Transverse colon (tissue), 4 donors: ENCODE measurements around the gene KLHL29. TPM values are rescaled to one million over a fixed set of nuclear protein-coding genes. Genes with fewer than 3 reads are reported as not detected.

Source experiments
- DNase-seq: peaks from one replicate; pipeline ENCODE4 v3.0.0-alpha.2; 2019
- H3K27ac ChIP-seq, 4 donors: fragments of 200-600 bp; sonication (generic); 2 replicates each; pipeline ENCODE4 v1.5.1; 2016 to 2018; ENCODE audit warnings: inconsistent platforms in 4 of 4
- H3K27me3 ChIP-seq: fragments of 200-600 bp; sonication (generic); 2 replicates; pipeline ENCODE4 v1.5.1; 2017; ENCODE audit warnings: inconsistent platforms
- H3K36me3 ChIP-seq, 4 donors: fragments of 200-600 bp; sonication (generic); 2 replicates each; pipeline ENCODE4 v1.5.1; 2017 to 2019; ENCODE audit warnings: inconsistent platforms in 4 of 4
- H3K4me1 ChIP-seq, 4 donors: fragments of 200-600 bp; sonication (generic); 2 replicates each; pipeline ENCODE4 v1.5.1; 2017 to 2020; ENCODE audit warnings: inconsistent platforms in 4 of 4
- H3K4me3 ChIP-seq, 4 donors: fragments of 200-600 bp; sonication (generic); 1 replicate in 1 of 4; 2 replicates in 3 of 4; pipeline versions ENCODE4 v1.5.1 to v1.6.1; 2017 to 2019; ENCODE audit warnings: inconsistent platforms in 4 of 4
- H3K9me3 ChIP-seq, 2 donors: fragments of 200-600 bp; sonication (generic); 2 replicates each; pipeline ENCODE4 v1.5.1; 2017 to 2019; ENCODE audit warnings: inconsistent platforms in 2 of 2
- EP300 ChIP-seq: sonication (generic); formaldehyde crosslinking; IDR thresholded peaks from one replicate; pipeline ENCODE4 v1.6.1; 2017; ENCODE audit warnings: antibody characterized with exemption, low read depth
- POLR2A ChIP-seq: fragments of 450-650 bp; IDR thresholded peaks from one replicate; pipeline ENCODE4 v1.6.1; 2016; ENCODE audit warnings: antibody characterized with exemption, mild to moderate bottlenecking, moderate library complexity
- POLR2AphosphoS5 ChIP-seq, 3 donors: sonication (generic); formaldehyde crosslinking; IDR thresholded peaks; one replicate each; pipeline ENCODE4 v1.6.1; 2016; ENCODE audit warnings: antibody characterized with exemption in 3 of 3
- WGBS, 2 donors: methylation state at CpG; one replicate each; pipeline ENCODE4 v1.1.5; 2018; ENCODE audit warnings: low coverage in 1 of 2; 5-methylcytosine and 5-hydroxymethylcytosine counted together
- in situ Hi-C, 4 donors: fragments of 200-750 bp; cut with MboI; loops; one replicate each; pipeline versions ENCODE4 v1.15.0 to v1.15.1; 2017; ENCODE audit warnings: low sequenced_read_pairs in 3 of 4, low pct_ligation_motif_present in 1 of 4, low pct_unique_long_range_greater_than_20kb in 1 of 4
- intact Hi-C: fragments of 100-400 bp; cut with DNase I; formaldehyde crosslinking; loops from one replicate; pipeline ENCODE4 v1.15.1; 2023; ENCODE audit warnings: low total_unique reads
- total RNA-seq, 4 donors: library from RNA; depleted of rRNA; stranded (reverse); fragments of >200 nt; gene quantifications; one replicate each; pipeline ENCODE4 v1.1.0, GENCODE V29; 2016
- TF ChIP-seq, protein P1 (sequence below), 5 experiments: fragments of 200-600 bp in 3 of 5; fragments of 450-650 bp in 2 of 5; sonication (generic) in 3 of 5; IDR thresholded peaks; 1 replicate in 2 of 5; 2 replicates in 3 of 5; pipeline ENCODE4 v1.5.1; 2016 to 2017; ENCODE audit warnings: antibody characterized with exemption in 5 of 5, inconsistent platforms in 3 of 5, mild to moderate bottlenecking in 2 of 5, moderate library complexity in 1 of 5

Gene KLHL29
- total RNA-seq, 4 donors from 2014 or later: 3.3 to 16.5 (median 5.8) TPM

DNA sequence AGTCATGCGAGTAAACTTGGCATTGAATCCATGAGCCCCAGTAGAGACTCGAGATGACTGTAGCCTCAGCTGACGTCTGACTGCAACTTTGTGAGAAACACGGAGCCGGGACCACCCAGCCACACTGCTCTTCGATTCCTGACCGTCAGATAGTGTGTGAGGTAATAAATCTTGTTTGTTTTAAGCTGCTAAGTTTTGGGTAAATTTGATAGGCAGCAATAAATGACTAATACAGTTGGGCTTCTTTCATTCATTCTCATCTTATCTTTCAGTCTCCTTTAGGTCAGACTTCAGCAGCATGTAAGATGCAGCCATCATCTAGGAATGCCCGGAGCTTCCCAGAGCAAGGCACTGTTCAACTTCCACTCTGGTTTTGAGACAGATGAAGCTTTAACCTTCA is 8.0 kb upstream of the KLHL29 start:
- Histone ChIP-seq H3K36me3 (no peaks in the 10 kb centered on the region), H3K9me3 (no peaks in the 10 kb centered on the region), H3K27ac (no peak overlapping the region), H3K4me1 (peaks cover 0 to 9% (median 4%) of the 10 kb centered on the region in 4 donors), H3K4me3 (no peak overlapping the region), H3K27me3 (no peaks in the 10 kb centered on the region)
- in situ Hi-C loops (no loop called here), intact Hi-C loops (no loop called here)
- 86 to 100% methylated on average over 1 to 8 of the region's 8 CpGs for WGBS, 2 donors
- no peak for TF ChIP-seq POLR2AphosphoS5 (IDR thresholded peaks at IDR 0.05)
- TF ChIP-seq, protein P1, sequence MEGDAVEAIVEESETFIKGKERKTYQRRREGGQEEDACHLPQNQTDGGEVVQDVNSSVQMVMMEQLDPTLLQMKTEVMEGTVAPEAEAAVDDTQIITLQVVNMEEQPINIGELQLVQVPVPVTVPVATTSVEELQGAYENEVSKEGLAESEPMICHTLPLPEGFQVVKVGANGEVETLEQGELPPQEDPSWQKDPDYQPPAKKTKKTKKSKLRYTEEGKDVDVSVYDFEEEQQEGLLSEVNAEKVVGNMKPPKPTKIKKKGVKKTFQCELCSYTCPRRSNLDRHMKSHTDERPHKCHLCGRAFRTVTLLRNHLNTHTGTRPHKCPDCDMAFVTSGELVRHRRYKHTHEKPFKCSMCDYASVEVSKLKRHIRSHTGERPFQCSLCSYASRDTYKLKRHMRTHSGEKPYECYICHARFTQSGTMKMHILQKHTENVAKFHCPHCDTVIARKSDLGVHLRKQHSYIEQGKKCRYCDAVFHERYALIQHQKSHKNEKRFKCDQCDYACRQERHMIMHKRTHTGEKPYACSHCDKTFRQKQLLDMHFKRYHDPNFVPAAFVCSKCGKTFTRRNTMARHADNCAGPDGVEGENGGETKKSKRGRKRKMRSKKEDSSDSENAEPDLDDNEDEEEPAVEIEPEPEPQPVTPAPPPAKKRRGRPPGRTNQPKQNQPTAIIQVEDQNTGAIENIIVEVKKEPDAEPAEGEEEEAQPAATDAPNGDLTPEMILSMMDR (IDR thresholded peaks at IDR 0.05): no peak
- TF ChIP-seq EP300: no peak
- no peak for TF ChIP-seq POLR2A
- DNase-seq: no peak

GRCh38 chr2:23377771-23378170 is 7.2 kb upstream of the KLHL29 start:
- Histone ChIP-seq H3K4me3 (no peak overlapping the region), H3K4me1 (peaks cover 0 to 9% (median 4%) of the 10 kb centered on the region in 4 donors), H3K27me3 (no peaks in the 10 kb centered on the region), H3K9me3 (no peaks in the 10 kb centered on the region), H3K27ac (no peak overlapping the region), H3K36me3 (no peaks in the 10 kb centered on the region)
- 74 to 82% methylated on average over 3 to 4 of the region's 4 CpGs for WGBS, 2 donors
- intact Hi-C loops: no loop called here
- TF ChIP-seq POLR2AphosphoS5 (IDR thresholded peaks at IDR 0.05) (no peak), EP300 (no peak), POLR2A (no peak)
- TF ChIP-seq, protein P1 (IDR thresholded peaks at IDR 0.05): no peak
- no peak for DNase-seq
- in situ Hi-C loops: no loop called here

DNA sequence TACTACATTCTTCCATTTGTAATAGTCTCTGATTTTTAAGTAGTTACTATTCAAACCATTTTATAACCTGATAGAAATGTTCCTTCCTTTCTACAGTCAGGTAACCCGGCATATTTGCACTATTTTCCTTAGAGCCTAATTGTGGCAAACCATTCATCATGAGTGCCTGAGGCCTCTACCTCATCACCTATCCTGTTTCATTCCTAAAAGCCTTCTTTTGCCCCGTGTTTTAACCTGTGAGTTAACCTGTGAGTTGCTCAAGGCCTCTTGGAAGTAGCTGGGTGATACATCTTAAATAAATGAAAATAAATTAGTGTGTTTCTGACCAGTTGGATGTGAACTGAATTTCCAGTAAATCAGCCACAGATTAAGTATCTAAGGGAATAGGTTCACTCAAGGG is 6.5 kb upstream of the KLHL29 start:
- Histone ChIP-seq H3K27me3 (no peaks in the 10 kb centered on the region), H3K27ac (no peak overlapping the region), H3K4me3 (no peak overlapping the region), H3K4me1 (peaks cover 0 to 9% (median 4%) of the 10 kb centered on the region in 4 donors), H3K36me3 (no peaks in the 10 kb centered on the region), H3K9me3 (no peaks in the 10 kb centered on the region)
- intact Hi-C loops: no loop called here
- in situ Hi-C loops: no loop called here
- DNase-seq: no peak
- 69 to 85% methylated on average over 2 of the region's 2 CpGs for WGBS, 2 donors
- TF ChIP-seq POLR2A: no peak
- TF ChIP-seq, protein P1 (IDR thresholded peaks at IDR 0.05): no peak
- TF ChIP-seq POLR2AphosphoS5 (IDR thresholded peaks at IDR 0.05): no peak
- no peak for TF ChIP-seq EP300

DNA sequence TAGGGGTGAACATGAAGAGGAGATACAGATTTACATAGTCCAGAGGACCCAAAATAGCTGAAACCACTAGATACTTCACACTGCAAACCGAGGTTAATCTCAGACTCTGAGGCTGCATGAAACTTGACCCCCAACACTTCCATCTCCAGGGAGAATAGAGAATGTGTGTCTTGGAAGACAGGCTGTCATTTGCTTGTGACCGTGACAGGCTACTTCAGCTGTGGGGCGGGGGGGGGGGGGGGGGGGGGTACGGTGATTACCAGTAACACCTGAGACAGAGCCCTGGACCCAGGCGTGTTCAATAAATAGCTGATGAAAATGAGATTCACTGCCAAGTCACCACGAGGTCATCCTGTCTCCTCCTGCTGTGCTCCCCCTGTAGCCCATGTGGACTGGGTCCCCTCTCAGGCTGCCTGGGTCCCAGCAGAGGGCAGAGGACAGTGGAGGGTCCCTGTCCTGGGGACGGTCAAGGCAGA is 5.7 kb upstream of the KLHL29 start:
- intact Hi-C loops: no loop called here

More for the DNA sequence above, 5.7 kb upstream of the KLHL29 start:
- H3K27me3 ChIP-seq: no peaks in the 10 kb centered on the region
- peaks cover 0 to 9% (median 4%) of the 10 kb centered on the region in 4 donors for H3K4me1 ChIP-seq
- no peak for DNase-seq
- H3K36me3 ChIP-seq: no peaks in the 10 kb centered on the region
- no peak overlapping the region for H3K27ac ChIP-seq
- no peaks in the 10 kb centered on the region for H3K9me3 ChIP-seq
- no peak overlapping the region for H3K4me3 ChIP-seq
- TF ChIP-seq EP300: no peak
- TF ChIP-seq, protein P1 (IDR thresholded peaks at IDR 0.05): no peak
- TF ChIP-seq POLR2A: no peak
- no peak for TF ChIP-seq POLR2AphosphoS5 (IDR thresholded peaks at IDR 0.05)
- WGBS, 2 donors: 83 to 87% methylated on average over 1 to 7 of the region's 7 CpGs
- in situ Hi-C loops: no loop called here
